ENCODE data around the gene HES4.
A peak's percentile ranks its signal among the peaks of the same experiment; 100 is the strongest.
"Not testable (repeated sequence)": the region's sequence is repeated elsewhere in the genome, so short reads cannot be mapped to it uniquely, and the experiment has no call there.

Gene HES4

GRCh38 chr1:1033009-1033587, 33.2 kb upstream of the HES4 start:
- peak; percentile 85 for DNase-seq

DNA sequence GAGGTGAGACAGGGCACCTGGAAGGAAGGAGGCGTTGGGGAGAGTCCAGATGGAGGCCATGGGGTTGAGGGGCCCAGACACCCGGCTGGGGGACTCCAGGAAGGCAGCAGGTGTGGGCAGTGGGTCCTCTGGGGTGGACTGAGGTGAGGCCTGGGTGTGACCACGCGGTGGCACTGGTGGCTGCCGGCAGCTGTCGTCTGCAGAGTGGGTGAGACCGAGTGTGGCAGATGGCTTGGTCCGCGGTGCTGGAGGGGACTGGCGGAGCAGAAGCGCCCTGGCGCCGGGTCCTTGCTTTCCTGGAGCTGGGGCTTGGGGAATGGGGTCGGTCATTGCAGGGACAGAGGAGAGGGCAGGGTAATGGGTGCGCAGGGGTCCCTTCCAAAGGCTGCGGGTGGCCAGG, 32.5 kb upstream of the HES4 start:
- no peak for DNase-seq

DNA sequence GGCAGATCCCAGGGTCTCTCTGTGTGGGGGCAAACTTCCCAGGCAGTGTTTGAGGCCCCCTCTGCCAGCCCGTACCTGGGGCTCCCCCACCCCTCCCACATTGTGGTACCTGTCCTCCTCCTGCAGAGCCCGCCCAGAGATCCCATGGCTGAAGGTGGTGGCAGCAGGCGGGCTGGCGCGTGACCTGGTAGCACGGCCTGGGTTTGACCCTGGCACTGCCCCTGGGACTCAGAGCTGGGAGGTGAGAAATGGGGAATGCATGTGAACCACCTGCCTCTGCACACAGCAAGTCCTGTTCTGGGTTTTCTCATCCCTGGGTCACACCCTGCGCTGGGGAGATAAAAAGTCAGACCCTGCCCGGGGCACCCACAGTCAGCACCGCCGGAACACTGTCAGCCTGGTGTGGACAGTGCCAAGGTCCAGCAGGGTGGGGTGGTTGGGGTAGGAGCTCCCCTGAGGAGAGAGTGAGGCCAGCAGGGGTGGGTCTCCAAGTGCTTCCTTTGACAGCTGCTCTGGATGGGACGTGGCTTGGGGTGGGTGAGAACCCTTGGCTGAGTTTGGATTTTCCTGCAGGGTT, 31.9 kb upstream of the HES4 start:
- DNase-seq: no peak

DNA sequence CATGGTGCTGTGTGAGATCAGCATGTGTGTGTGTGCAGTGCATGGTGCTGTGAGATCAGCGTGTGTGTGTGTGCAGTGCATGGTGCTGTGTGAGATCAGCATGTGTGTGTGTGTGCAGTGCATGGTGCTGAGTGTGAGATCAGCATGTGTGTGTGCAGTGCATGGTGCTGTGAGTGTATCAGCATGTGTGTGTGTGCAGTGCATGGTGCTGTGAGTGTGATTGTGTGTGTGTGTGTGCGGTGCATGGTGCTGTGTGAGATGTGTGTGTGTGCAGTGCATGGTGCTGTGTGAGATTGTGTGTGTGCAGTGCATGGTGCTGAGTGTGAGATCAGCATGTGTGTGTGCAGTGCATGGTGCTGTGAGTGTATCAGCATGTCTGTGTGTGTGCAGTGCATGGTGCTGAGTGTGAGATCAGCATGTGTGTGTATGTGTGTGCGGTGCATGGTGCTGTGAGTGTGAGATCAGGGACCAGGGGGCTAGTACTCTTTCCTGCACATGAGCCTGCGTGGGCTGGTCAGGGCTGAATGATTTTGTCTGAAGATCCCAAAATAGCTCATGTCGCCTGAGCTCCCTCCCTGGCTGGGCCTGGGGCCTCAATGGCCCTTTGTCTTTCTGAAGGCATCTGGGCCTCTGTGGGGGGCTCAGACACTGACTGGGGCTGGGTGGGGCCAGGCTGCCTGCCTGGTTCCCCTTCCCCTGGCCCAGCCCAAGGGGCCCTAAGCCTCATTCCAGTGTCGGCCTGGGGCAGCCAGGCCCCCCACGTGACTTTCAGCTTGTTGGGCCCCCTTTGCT, 31.2 kb upstream of the HES4 start:
- DNase-seq: not testable (repeated sequence)

DNA sequence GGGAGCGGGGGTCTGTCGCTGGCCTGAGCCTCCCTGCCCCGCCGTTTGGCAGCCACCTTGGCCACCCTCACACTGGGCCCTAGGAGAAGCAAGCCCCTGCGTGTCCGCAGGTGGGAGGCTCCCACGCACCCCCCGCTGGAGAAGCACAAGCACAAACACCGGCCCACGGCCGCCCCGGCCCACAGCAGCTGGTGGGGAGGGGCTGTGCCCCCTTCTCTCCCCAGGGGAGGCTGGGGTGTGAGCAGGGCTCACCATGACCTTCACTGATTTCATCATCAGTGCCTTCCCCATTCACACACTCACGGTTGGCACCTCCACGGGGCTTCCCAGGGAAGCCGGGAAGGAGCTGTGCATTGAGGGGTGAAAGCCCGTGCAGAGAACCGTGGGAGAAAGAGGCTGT, 27.9 kb upstream of the HES4 start:
- DNase-seq: no peak

DNA sequence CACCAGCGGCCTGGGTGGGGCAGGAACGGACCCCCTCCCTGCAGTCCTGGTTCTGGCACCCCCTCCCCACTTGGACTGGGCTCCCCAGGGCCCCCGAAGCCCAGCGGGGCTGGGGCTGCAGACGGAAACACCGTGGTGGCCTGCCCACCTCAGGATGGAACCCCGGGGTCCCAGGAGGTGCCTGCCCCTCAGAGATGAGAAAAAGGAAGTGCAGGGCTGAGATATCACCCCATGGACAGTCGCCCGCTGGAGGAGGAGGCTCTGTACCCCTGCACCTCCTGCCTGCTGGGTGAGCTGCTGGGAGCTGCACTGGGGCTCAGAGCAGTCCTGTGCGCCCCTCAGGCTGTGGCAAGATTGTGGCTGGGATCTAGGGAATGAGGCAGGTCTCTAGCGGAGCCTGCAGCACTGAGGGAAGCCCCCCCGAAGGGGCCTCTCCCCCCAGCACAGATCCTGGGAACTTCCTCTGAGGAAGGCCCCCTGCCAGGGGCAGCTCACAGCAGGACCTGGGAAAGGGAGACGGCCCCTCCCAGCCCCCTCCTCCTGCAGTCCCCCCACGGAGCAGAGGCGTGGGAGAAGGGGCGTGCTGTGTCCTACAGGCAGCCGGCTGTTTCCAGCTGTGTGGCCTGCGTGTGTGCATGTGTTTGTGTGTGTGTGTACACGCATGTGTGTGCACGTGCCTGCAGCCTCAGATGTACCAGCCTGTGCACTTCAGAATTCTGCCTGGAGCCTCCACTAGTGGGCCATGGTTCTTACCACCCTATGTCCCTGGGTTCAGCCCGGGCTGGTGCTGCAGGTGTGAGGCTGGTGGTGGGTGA, 26.9 kb upstream of the HES4 start:
- no peak for DNase-seq

GRCh38 chr1:1025730-1026129, 25.8 kb upstream of the HES4 start:
- DNase-seq: no peak

GRCh38 chr1:1024771-1025699, 25.1 kb upstream of the HES4 start:
- no peak for DNase-seq

GRCh38 chr1:1024149-1024770, 24.4 kb upstream of the HES4 start:
- DNase-seq: no peak

DNA sequence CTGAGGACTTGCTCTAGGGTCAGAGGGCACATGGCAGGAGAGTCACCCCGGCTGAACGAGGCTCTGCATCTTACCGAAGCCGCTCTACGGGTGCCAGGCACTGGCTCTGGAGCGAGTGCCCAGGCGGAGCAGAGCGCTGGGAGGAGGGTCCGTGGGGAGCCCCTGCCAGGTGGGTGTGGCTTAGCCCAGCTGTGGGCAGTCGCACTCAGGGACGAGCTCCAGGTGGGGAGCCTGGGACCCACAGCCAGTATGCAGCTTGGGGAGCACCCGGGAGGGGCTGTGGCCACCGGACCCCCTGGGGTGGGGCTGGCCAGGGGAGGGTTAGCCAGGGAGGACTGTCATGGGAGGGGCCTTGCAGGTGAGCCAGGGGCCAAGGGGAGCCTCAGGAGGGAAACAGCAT, 23.8 kb upstream of the HES4 start:
- DNase-seq: no peak

DNA sequence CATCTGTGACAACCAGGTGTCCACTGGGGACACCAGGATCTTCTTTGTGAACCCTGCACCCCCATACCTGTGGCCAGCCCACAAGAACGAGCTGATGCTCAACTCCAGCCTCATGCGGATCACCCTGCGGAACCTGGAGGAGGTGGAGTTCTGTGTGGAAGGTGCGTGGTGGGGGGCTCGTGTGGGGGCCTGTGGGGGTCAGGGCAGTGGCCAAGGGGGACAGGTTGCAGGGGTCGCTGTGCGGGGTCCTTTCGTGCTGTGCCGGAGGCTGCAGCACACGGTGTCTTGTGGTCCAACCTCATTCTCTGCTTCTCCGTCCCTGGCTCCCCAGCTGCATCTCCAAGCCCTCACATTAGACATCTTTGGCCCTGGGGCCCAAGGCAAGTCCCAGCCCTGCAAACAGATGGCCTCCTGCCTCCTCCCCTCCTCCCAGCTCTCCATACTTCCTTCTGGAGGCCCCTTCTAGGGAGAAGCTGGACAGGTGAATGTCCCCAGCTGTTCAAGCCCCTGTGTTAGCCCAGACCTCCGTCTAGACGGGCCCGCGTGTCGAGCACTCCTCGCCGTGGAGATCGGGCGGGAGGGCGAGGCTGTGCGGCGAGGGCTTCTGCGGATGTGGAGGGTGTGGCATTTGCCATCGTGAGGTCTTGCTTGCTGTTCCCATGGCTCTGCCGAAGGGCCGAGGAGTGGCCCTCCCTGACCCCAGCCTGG, 22.6 kb upstream of the HES4 start:
- no peak for DNase-seq

DNA sequence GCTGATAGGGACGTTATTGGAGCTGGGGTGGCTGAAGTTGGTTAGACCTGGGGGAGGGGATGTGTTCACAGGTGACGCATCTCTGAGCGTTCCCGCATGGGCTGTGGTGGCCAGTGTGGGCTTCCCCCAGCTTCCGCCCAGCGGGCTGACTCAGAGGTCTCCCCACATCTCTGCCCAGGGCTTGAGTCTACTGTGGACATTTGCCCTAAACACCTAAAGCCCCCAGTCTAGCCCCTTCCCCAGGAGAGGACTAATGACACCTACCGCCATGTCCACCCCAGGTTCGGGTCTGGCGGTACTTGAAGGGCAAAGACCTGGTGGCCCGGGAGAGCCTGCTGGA, 22.0 kb upstream of the HES4 start:
- DNase-seq: no peak

GRCh38 chr1:1021010-1021919, 21.4 kb upstream of the HES4 start:
- DNase-seq: peak; percentile 84

DNA sequence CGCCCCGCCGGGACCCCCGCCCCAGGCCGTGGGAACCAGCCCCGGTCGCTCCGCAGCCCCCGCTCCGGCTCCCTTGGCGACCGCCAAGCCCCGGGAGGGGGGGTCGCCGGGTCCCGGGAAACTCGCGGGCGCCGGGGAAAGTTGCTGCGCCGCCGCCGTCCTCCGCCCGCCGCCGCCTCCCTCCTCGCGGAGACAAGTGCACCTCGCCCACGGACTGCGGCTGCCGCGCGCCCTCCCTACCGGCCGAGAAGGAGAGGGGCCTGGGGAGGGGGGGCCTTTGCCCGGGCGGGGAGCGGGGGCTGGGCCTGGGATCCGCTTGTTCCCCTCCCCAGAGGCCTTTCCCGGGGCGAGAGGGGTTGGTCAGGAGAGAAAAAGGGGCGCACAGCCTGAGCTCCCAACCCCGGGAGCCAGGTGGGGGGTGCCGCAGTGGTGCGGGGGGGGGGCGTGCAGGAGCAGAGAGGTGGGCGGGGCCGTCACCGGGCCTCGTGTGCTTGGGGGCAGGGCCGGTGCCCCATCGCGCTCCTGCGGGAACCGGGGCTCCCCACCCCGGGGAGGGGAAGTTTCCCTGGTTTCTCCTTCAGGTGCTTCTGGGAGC, 20.6 kb upstream of the HES4 start:
- no peak for DNase-seq

DNA sequence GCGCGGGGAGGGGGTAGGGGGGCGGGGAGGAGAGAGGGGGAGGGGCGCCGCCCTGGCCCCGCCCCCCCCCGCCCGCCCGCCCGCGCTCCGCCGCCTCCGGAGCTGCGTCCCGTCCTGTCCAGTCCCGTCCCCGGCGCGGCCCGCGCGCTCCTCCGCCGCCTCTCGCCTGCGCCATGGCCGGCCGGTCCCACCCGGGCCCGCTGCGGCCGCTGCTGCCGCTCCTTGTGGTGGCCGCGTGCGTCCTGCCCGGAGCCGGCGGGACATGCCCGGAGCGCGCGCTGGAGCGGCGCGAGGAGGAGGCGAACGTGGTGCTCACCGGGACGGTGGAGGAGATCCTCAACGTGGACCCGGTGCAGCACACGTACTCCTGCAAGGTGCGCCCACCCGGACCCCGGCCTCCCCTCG, 20.1 kb upstream of the HES4 start, which contains the start of gene AGRN:
AGRN (plus strand) TSS at position 121 of the 405 bp plus-strand sequence; CDS start at position 174, 53 bp downstream.
- no peak for DNase-seq

DNA sequence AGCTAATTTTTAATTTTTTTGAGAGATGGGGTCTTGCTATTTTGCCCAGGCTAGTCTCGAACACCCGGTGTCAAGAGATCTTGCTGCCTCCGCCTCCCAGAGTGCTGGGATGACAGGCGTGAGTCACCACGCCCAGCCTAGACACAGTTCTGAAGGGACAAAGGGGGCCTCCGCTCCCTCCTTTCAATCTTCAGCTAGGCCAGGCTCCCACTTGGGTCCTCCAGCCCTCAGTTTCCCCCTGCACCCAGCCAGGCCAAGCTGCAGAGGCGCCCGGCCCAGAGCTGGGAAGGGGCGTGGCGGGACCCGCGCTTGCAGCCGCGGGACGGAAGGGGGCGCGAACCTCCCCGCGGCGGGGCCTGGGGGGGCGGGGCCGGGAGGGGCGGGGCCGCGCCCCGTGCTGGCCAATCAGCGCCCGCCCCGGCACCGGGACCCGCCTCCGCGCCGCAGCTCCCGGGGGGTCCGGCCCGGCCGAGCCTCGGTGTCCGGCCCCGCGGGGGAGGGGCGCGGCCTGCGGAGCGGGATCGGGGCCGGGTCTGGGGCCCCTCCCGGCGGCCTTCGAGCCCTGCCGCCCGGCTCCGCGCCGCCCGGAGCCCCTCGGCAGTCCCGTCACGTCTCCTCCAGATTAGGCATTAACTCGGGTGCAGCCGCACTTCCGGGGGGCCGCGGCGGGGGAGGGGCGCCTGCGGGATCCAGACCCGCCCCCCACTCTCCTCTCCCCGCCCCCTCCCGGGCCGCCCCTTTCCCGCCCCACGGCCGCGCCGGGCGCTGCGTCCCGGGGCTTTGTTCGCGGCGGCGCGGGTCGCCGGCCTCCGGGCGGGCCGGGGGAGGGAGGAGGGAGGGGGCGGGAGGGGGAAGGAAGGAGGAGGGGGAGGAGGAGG, 19.5 kb upstream of the HES4 start:
- DNase-seq: peak; percentile 91

DNA sequence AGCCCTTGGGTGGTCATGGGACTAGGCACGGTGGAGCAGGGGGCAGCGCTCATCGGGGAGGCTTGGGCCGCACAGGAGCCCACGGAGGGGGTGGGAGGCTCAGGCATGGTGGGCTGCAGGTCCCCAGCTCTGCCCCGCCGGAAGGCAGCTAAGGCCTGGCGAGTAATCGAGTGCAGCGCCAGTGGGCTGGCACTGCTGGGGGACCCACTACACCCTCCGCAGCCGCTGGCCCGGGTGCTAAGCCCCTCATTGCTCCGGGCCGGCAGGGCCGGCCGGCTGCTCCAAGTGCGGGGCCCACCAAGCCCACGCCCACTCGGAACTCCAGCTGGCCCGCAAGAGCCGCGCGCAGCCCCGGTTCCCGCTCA, 18.4 kb upstream of the HES4 start:
- not testable (repeated sequence) for DNase-seq

Data from right forelimb (tissue), 1 donor.